A549 (cell line): ENCODE measurements around the gene ACTR1A. TPM values are rescaled to one million over a fixed set of nuclear protein-coding genes. Genes with fewer than 3 reads are reported as not detected.
A peak's percentile ranks its signal among the peaks of the same experiment; 100 is the strongest.

Experiments
- ATAC-seq, 2 experiments: fragments of 200-7000 bp in 1 of 2; fragments of >200 bp in 1 of 2; cut with Nextera tagmentation in 1 of 2; cut with Tn5 transposase in 1 of 2; 3 replicates each; pipeline versions ENCODE4 v1.8.0 to v1.9.1; 2018 to 2020; ENCODE audit warnings: mild to moderate bottlenecking in 1 of 2, moderate library complexity in 1 of 2
- CTCF ChIA-PET: fragments of 300-600 bp; sonication (Branson Sonifier 250); formaldehyde crosslinking; extraction: SDS; loops from one replicate; lab custom pipeline; 2021; ENCODE audit warnings: antibody characterized with exemption, inconsistent platforms; lab: Yijun Ruan, JAX
- POLR2A ChIA-PET: fragments of 350-600 bp; formaldehyde crosslinking; extraction: SDS; loops from one replicate; lab custom pipeline; 2021; ENCODE audit warnings: antibody characterized with exemption, inconsistent platforms; lab: Yijun Ruan, JAX
- DNase-seq, 2 experiments: peaks; one replicate each; pipeline versions ENCODE4 v3.0.0 to v3.0.0-alpha.2; 2011 to 2016; ENCODE audit warnings: low read depth in 1 of 2, low spot score in 1 of 2
- FAIRE-seq: peaks from 2 replicates; lab custom pipeline; 2011; peaks lifted over from hg19 to GRCh38; lab: Jason Lieb, UNC
- H3K27ac ChIP-seq, 2 experiments: fragments of >200 bp; sonication (Bioruptor Twin); formaldehyde crosslinking; 3 replicates each; pipeline ENCODE4 v1.5.1; 2016 to 2017
- H3K4me1 ChIP-seq: fragments of >200 bp; sonication (Bioruptor Twin); formaldehyde crosslinking; 3 replicates; pipeline ENCODE4 v1.6.1; 2016
- H3K4me2 ChIP-seq: fragments of >200 bp; sonication (Bioruptor Twin); formaldehyde crosslinking; 3 replicates; pipeline ENCODE4 v1.6.1; 2016
- H3K4me3 ChIP-seq: fragments of >200 bp; sonication (Bioruptor Twin); formaldehyde crosslinking; 3 replicates; pipeline ENCODE4 v1.5.1; 2016
- H3K9me3 ChIP-seq: fragments of >200 bp; sonication (Bioruptor Twin); formaldehyde crosslinking; 3 replicates; pipeline ENCODE4 v1.6.1; 2016
- CEBPB ChIP-seq, 2 experiments: fragments of >200 bp in 1 of 2; sonication (Bioruptor Twin) in 1 of 2; formaldehyde crosslinking in 1 of 2; IDR thresholded peaks; 2 replicates each; pipeline ENCODE4 v1.6.1; 2012 to 2016
- EHF ChIP-seq: fragments of 250-450 bp; sonication (Bioruptor Pico); IDR thresholded peaks from 2 replicates; pipeline ENCODE4 v1.5.0; 2020; ENCODE audit warnings: mild to moderate bottlenecking
- EHMT2 ChIP-seq: fragments of 200-600 bp; sonication (generic); IDR thresholded peaks from 2 replicates; pipeline ENCODE4 v1.6.1; 2016; ENCODE audit warnings: antibody characterized with exemption, low read depth, mild to moderate bottlenecking, moderate library complexity
- FOXS1 ChIP-seq: fragments of 250-450 bp; sonication (Bioruptor Pico); IDR thresholded peaks from 2 replicates; pipeline ENCODE4 v1.5.0; 2020; ENCODE audit warnings: mild to moderate bottlenecking, moderate library complexity
- HOXA7 ChIP-seq: fragments of 250-450 bp; sonication (Bioruptor Pico); IDR thresholded peaks from 2 replicates; pipeline ENCODE4 v1.5.0; 2020; ENCODE audit warnings: mild to moderate bottlenecking, moderate library complexity
- JUN ChIP-seq, 2 experiments: fragments of >200 bp; sonication (Bioruptor Twin); formaldehyde crosslinking; IDR thresholded peaks; 2 replicates in 1 of 2; 3 replicates in 1 of 2; pipeline ENCODE4 v1.6.1; 2016 to 2017
- MAFK ChIP-seq: fragments of 450-650 bp; IDR thresholded peaks from 2 replicates; pipeline ENCODE4 v1.6.1; 2014; ENCODE audit not compliant: partially characterized antibody
- MAZ ChIP-seq: fragments of 150-350 bp; IDR thresholded peaks from 2 replicates; pipeline ENCODE4 v1.6.1; 2014; ENCODE audit warnings: antibody characterized with exemption, low read depth, low read length, borderline replicate concordance
- NR3C1 ChIP-seq: fragments of >200 bp; sonication (Bioruptor Twin); formaldehyde crosslinking; IDR thresholded peaks from 3 replicates; pipeline ENCODE4 v1.6.1; 2017
- POLR2A ChIP-seq: IDR thresholded peaks from 2 replicates; pipeline ENCODE4 v1.6.1; 2012; ENCODE audit warnings: mild to moderate bottlenecking, low read length
- POLR2AphosphoS2 ChIP-seq: conservative IDR thresholded peaks from 2 replicates; pipeline ENCODE4 v1.6.1; 2012; ENCODE audit warnings: low read length, improper control_type of control experiment, inconsistent platforms
- RAD21 ChIP-seq, 2 experiments: fragments of >200 bp in 1 of 2; sonication (Bioruptor Twin) in 1 of 2; formaldehyde crosslinking in 1 of 2; IDR thresholded peaks in 1 of 2; conservative IDR thresholded peaks in 1 of 2; 2 replicates in 1 of 2; 3 replicates in 1 of 2; pipeline ENCODE4 v1.6.1; 2012 to 2018; ENCODE audit warnings: inconsistent platforms in 1 of 2
- RCOR1 ChIP-seq: fragments of 150-350 bp; IDR thresholded peaks from 2 replicates; pipeline ENCODE4 v1.6.1; 2014; ENCODE audit warnings: antibody characterized with exemption, low read length, low read depth
- RFX5 ChIP-seq: fragments of 450-650 bp; IDR thresholded peaks from 2 replicates; pipeline ENCODE4 v1.7.1; 2014; ENCODE audit warnings: antibody characterized with exemption, mild to moderate bottlenecking, moderate library complexity
- SREBF2 ChIP-seq: fragments of 450-650 bp; IDR thresholded peaks from 2 replicates; pipeline ENCODE4 v1.6.1; 2014; ENCODE audit warnings: mild to moderate bottlenecking, moderate library complexity
- ZC3H11A ChIP-seq: fragments of 450-650 bp; IDR thresholded peaks from 2 replicates; pipeline ENCODE4 v1.6.1; 2014; ENCODE audit warnings: antibody characterized with exemption, mild to moderate bottlenecking
- ZSCAN20 ChIP-seq: fragments of 250-450 bp; sonication (Bioruptor Pico); IDR thresholded peaks from 2 replicates; pipeline ENCODE4 v1.8.0; 2022; ENCODE audit warnings: mild to moderate bottlenecking, moderate library complexity
- WGBS: methylation state at CpG from one replicate; pipeline ENCODE4 v1.1.6; 2017; ENCODE audit errors: missing lambda C conversion rate; 5-methylcytosine and 5-hydroxymethylcytosine counted together
- polyA plus RNA-seq, 4 experiments: library from polyadenylated mRNA; depleted of rRNA in 3 of 4; stranded (reverse); fragments of >200 nt; fragmentation: RNase III in 1 of 4; extraction: RNeasy Plus Mini Kit Qiagen cat#74134 plus additional on column Dnase treatment in 1 of 4; gene quantifications; 2 replicates in 3 of 4; 3 replicates in 1 of 4; pipeline ENCODE4 v1.2.3, GENCODE V29; 2011 to 2017
- TF ChIP-seq, protein P1 (sequence below): fragments of >200 bp; sonication (Bioruptor Twin); formaldehyde crosslinking; IDR thresholded peaks from 3 replicates; pipeline ENCODE4 v1.5.1; 2016
- TF ChIP-seq, protein P2 (sequence below): IDR thresholded peaks from 2 replicates; pipeline ENCODE4 v1.6.1; 2012
- TF ChIP-seq, protein P3 (sequence below): fragments of 250-450 bp; sonication (Bioruptor Pico); IDR thresholded peaks from 2 replicates; pipeline ENCODE4 v1.5.0; 2021; ENCODE audit warnings: mild to moderate bottlenecking, moderate library complexity, borderline replicate concordance
- TF ChIP-seq, protein P4 (sequence below): IDR thresholded peaks from 2 replicates; pipeline ENCODE4 v1.6.1; 2012; ENCODE audit warnings: low read depth, borderline replicate concordance

ACTR1A gene
- polyA plus RNA-seq, 2 of the 4 experiments (the other 2 are of a cell fraction) = 85.8 to 114 TPM

DNA sequence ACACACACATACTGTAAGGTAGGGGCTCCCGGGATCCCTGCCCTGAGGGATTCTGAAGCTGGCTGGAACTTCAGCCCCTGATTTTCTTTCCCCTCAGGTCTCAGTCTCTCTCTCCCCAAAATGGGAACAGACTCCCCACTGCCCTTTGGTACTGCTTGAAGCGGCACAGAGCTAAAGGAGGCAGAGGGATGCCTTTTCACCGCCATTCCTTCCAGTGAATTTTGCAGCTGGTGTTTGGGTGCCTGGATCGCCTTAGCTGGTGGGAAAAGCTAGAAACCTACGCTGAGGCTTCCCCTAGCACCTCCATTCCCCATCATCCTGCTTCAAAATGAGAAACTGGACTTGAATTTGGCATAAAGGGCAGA is 67.4 kb downstream of the ACTR1A start (continued):
- TF ChIP-seq, protein P1, sequence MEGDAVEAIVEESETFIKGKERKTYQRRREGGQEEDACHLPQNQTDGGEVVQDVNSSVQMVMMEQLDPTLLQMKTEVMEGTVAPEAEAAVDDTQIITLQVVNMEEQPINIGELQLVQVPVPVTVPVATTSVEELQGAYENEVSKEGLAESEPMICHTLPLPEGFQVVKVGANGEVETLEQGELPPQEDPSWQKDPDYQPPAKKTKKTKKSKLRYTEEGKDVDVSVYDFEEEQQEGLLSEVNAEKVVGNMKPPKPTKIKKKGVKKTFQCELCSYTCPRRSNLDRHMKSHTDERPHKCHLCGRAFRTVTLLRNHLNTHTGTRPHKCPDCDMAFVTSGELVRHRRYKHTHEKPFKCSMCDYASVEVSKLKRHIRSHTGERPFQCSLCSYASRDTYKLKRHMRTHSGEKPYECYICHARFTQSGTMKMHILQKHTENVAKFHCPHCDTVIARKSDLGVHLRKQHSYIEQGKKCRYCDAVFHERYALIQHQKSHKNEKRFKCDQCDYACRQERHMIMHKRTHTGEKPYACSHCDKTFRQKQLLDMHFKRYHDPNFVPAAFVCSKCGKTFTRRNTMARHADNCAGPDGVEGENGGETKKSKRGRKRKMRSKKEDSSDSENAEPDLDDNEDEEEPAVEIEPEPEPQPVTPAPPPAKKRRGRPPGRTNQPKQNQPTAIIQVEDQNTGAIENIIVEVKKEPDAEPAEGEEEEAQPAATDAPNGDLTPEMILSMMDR = no peak
- no peak for TF ChIP-seq SREBF2
- TF ChIP-seq MAFK = no peak

DNA sequence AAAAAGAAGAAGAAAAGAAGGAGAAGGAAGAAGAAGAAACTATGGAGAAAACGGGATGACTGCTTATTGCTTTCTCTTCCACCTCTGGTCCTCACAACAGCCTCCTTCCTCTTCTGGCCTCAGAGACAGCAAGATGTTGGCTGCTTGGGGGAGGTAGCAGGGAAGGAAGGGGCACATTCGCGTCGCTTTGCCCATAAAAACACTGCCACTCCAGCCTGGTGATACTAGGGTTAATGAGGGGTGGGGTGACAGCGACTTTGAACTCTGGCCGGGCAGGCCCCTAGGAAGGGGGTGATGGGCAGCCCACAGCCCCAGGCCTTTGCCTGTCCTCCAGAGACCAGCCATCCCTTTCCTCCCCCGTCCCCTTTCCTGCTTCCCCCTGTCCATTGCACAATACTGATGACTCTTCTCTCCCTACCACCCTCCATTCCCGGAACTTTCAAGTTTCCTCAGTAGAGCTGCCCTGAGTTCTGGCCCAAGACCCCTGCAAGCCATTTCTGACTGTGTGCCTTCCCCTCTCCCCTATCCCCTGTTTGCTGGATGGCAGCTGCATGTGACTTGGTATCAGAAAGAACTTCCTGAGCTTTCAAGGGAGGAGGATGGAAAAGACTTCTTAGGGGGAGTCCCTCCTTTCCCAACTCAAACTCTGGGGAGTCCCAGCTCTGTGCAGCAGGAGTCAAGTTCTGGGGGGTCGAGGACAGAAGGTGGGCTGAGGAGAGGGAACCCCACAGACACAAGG is 67.9 kb downstream of the ACTR1A start:
- ATAC-seq = no peak
- Histone ChIP-seq H3K4me3 (no peak overlapping the region), H3K4me2 (peak overlapping the region; percentile 27; the same call in 1 of the 3 replicates)

DNA sequence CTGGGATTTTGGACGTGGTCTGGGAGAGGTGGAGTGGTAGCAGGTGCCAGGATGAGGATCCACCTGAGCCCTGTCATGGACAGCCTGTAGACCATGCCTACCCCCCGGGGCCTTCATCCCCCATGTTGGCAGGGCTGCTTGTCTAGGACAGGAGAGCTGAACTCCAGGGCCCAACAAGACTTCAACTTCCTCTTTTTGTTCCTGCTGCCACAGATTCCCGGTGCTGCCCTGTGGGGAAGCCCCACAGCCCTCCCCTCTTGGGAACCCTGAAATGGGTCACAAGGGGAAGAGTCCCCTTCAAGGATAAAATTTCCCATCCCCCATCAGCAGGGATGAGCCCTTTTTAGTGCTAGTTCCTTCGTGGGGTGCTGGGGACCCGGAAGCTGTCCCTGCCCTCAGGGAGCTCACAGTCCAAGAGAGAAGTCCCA is 68.9 kb downstream of the ACTR1A start:
- POLR2A ChIA-PET = interaction anchor here (2.0 kb wide), 1 partner anchor 17 kb away, joined by 5 read pairs; no protein-coding TSS in a partner anchor

More for the DNA sequence above, 67.9 kb downstream of the ACTR1A start:
- Histone ChIP-seq H3K9me3 (no peaks in the 10 kb centered on the region), H3K27ac (peak overlapping the region in 1 of 2 experiments; percentile 55; a peak in 3 of 6 replicates), H3K4me1 (peaks cover 14% of the 10 kb centered on the region)
- FAIRE-seq = no peak
- no peak for DNase-seq
- POLR2A ChIA-PET = interaction anchor here (2.0 kb wide), 1 partner anchor 16 kb away, joined by 5 read pairs; no protein-coding TSS in a partner anchor
- TF ChIP-seq CEBPB (IDR thresholded peaks at IDR 0.05) (peak; percentile 37 to 80; a peak in 3 of 4 replicates), NR3C1 (no peak)
- WGBS = 41% methylated on average over 9 of the region's 9 CpGs
- CTCF ChIA-PET = interaction anchor here (0.8 to 17.4 kb wide), 6 partner anchors 11 to 203 kb away, joined by 4 to 337 read pairs (median 10); partner anchors contain the start of gene NFKB2

More for the DNA sequence above, 68.9 kb downstream of the ACTR1A start:
- no peak for FAIRE-seq
- Histone ChIP-seq H3K9me3 (no peaks in the 10 kb centered on the region), H3K4me1 (peaks cover 14% of the 10 kb centered on the region), H3K4me3 (no peak overlapping the region), H3K27ac (no peak overlapping the region), H3K4me2 (no peak overlapping the region)
- no peak for ATAC-seq
- CTCF ChIA-PET = interaction anchor here (0.8 to 17.4 kb wide), 4 partner anchors 10 to 202 kb away, joined by 4 to 337 read pairs (median 44); partner anchors contain the start of gene NFKB2
- DNase-seq = no peak
- 71% methylated on average over 5 of the region's 5 CpGs for WGBS
- TF ChIP-seq RAD21 (conservative IDR thresholded peaks at IDR 0.05 in 1 of 2, IDR thresholded peaks at IDR 0.05 in 1 of 2) (no peak), FOXS1 (no peak), RFX5 (no peak), NR3C1 (no peak), POLR2AphosphoS2 (no peak), RCOR1 (no peak), JUN (IDR thresholded peaks at IDR 0.05) (no peak), SREBF2 (no peak), ZSCAN20 (CRISPR knock-in tag) (no peak), POLR2A (no peak), EHMT2 (no peak), HOXA7 (CRISPR knock-in tag) (no peak), ZC3H11A (no peak), EHF (no peak), MAZ (no peak)
- TF ChIP-seq, protein P2, sequence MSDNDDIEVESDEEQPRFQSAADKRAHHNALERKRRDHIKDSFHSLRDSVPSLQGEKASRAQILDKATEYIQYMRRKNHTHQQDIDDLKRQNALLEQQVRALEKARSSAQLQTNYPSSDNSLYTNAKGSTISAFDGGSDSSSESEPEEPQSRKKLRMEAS = no peak
- TF ChIP-seq, protein P3, sequence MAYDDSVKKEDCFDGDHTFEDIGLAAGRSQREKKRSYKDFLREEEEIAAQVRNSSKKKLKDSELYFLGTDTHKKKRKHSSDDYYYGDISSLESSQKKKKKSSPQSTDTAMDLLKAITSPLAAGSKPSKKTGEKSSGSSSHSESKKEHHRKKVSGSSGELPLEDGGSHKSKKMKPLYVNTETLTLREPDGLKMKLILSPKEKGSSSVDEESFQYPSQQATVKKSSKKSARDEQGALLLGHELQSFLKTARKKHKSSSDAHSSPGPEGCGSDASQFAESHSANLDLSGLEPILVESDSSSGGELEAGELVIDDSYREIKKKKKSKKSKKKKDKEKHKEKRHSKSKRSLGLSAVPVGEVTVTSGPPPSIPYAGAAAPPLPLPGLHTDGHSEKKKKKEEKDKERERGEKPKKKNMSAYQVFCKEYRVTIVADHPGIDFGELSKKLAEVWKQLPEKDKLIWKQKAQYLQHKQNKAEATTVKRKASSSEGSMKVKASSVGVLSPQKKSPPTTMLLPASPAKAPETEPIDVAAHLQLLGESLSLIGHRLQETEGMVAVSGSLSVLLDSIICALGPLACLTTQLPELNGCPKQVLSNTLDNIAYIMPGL (CRISPR knock-in tag) = no peak
- TF ChIP-seq, protein P4, sequence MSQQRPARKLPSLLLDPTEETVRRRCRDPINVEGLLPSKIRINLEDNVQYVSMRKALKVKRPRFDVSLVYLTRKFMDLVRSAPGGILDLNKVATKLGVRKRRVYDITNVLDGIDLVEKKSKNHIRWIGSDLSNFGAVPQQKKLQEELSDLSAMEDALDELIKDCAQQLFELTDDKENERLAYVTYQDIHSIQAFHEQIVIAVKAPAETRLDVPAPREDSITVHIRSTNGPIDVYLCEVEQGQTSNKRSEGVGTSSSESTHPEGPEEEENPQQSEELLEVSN = no peak
